NCI-H1105 treated with DMSO at 0.1 percent for 48 hours (cell line): ENCODE results near the gene TRIM63.

Source experiments
- DNase-seq: peaks from one replicate; lab custom pipeline; 2025; lab: John Stamatoyannopoulos, UW

TRIM63 gene

DNA sequence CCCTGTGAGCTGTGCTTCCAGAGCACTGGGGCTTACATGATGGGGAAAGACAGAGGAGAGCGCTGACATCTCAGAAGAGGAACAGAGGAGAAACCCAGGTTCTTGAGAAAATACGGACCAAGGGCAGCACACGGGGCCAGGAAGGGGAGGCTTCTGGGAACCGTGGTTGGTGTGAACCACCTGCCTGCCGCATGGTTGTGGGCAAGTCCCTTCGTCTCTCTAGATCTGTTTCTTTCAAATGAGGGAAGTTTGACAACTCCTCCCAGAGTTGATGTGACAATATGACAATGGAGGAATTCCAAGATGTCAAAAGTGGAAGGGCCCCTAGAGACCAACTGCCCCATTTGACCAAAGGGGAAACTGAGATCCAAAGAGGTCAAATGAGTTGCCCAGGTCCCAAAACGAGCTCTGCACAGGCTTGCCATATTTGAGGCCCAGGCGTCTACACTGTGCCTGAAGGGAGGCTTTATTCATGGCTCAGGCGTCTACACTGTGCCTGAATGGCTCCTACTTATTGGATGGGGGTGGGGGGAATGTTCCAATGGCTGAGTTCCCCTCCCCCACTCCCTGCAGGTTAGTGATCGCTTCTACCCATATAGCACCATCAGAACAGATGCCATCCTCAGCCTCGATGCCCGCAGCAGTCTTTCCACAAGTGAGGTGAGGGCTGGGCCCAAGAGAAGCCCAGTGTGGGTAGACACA lies 34.6 kb downstream of the TRIM63 start:
- no peak for DNase-seq

- no peak for DNase-seq
Measured at GRCh38 chr1:26031611-26032220, 35.7 kb downstream of the TRIM63 start.

DNA sequence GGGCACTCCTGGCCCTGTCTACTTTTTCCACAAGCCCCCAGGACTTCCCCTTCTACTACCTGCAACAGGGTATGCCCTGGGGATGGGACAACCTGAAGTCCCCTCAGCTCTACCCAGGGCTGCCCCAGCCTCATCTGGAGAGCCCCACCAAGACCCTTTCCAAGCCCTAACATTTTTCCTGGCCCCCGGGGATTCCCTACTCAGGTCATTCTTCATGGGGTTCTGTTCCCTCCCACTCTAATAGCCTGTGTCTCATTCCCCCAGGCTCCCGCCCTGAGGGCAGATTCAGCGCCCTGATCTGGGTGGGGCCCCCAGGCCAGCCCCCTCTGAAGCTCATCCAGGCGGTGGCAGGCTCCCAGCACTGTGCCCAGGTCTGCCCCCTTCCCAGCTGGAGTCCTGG lies 36.2 kb downstream of the TRIM63 start:
- no peak for DNase-seq

GRCh38 chr1:26029864-26030481 lies 37.5 kb downstream of the TRIM63 start:
- DNase-seq = no peak

DNA sequence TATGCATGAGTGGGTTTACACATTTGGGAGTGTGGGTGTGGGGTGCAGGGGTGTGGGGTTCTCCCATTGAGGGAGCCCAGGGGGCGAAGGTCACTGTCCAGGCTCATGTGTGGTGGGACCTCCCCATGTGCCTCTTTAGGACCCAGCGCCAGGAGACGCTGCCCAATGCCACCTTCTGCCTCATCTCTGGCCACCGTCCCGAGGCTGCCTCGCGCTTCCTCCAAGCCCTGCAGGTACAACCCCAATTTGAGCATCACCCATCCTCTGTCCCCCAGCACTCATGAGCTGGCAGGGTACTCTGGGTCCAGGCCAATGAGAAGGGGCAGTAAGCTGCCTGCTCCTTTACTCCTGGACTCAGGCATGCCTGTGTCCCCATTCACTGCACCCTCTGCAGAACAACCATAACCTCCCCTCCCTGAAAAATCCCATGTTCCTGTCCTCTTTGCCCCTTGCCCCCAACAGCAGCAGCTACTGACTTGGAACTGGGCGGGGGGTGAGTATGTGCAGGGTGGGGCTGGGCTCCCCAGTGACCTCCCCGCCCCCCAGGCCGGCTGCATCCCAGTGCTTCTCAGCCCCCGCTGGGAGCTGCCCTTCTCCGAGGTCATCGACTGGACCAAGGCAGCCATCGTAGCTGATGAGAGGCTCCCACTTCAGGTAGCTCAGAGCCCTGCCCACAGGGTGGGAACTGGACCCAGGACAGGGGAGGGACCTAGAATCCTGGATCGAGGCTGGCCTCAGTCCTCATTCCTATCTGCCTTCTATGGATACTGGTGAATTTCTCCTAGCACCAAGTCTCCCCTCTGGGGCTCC lies 38.2 kb downstream of the TRIM63 start:
- no peak for DNase-seq

GRCh38 chr1:26028490-26028980 lies 38.9 kb downstream of the TRIM63 start:
- no peak for DNase-seq

DNA sequence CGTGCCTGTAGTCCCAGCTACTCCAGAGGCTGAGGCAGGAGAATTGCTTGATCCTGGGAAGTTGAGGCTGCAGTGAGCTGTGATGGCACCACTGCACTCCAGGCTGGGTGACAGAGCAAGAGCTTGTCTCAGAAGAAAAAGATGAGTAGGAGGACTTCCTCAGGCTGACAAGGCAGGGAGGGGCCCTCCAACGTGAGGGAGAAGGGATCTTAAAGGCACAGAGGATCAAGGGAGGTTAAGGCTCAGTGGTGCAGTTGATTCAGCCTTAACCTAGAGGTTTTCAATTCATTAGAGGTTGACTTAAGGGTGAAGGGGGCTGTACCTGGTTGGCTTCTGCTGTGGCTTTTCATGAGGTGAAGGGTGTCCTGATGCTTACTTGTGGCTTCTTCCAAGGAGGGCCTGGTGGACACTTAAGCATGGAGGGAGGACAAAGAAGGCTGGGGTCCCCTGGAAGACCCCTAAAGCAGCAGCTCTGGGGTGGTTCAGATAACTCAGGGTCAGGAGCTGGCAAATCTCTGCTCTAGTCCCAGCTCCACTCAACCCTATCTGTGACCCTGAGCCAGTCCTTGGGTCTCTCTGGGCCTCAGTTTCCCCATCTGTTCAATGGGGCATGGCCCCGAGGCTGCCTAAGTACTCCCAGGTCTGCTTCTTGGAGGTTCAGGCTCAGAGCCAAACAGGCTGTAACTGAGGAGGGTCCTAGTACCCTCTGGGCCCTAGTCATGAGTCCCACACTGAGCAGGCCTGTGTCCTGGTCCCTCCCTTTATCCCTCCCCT lies 39.5 kb downstream of the TRIM63 start:
- peak; percentile 27 for DNase-seq

DNA sequence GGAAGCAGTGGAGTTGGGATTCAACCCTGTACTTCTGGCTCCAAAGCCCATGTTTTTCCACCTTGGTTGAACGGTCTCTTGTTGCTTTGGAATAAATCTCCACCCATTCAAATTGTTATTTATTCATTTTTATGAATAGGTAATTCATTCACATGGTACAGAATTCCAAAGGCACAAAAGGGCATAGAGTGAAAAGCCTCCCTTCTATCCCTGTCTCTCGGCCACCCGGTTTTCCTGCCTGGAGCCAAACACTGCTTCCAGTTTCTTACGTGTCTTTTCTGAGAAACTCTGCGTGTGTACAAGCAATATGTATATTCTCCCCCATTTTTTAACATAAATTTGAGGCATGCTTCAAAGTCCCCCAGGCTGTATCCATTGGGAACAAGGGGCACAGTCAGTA lies 41.9 kb downstream of the TRIM63 start:
- DNase-seq = no peak

DNA sequence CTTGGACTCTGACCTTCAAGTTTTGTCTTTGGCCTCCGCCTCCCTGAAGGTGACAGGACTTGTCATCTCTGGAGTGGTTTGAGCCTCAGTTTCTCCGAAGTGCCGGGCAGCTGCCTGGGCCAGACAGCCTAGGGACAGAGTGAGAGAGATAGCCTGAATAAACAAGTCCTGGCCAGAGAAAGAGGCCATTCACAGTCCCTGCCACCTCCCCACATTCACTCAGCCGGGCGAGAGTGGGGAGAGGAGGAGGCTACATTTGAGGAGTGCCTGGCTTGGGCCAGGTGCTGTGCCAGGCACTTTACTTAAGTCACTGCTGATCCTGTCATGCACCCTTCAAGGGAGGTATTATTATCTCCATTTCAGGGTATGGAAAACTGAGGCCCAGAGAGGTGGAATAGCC lies 42.4 kb downstream of the TRIM63 start:
- no peak for DNase-seq

DNA sequence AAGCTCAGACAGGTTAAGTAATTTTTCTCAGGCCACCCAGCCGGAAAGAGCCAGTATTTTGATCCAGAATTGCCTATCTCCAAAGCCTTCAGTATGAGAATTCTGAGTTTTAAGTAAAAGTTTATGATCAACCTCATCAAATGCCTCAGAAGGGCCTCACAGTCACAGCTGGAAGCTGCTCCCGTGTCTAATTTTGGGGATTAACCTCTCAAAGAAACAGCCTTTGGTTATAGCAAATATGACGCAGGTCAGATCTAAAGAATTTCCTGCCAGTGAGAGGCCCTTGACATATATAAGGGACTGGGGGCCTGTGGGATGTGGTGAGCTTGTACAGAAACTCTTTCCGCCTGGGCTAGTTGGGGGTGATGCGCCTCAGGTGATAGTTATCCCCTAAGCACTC lies 43.6 kb downstream of the TRIM63 start:
- DNase-seq = no peak

DNA sequence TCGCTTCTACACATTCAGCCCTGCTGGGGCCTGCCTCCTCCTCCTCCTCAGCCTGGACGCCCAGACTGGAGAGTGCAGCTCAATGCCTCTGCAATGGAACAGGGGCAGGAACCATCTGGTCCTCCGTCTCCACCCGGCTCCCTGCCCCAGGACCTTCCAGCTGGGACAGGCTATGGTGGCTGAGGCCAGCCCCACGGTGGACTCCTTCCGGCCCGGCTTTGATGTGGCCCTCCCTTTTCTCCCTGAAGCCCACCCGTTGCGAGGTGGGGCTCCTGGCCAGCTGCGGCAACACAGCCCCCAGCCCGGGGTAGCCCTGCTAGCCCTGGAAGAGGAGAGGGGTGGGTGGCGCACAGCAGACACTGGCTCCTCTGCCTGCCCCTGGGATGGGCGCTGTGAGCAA lies 44.4 kb downstream of the TRIM63 start:
- no peak for DNase-seq

- DNase-seq = no peak
Measured at GRCh38 chr1:26022404-26022779, 45.0 kb downstream of the TRIM63 start.

DNA sequence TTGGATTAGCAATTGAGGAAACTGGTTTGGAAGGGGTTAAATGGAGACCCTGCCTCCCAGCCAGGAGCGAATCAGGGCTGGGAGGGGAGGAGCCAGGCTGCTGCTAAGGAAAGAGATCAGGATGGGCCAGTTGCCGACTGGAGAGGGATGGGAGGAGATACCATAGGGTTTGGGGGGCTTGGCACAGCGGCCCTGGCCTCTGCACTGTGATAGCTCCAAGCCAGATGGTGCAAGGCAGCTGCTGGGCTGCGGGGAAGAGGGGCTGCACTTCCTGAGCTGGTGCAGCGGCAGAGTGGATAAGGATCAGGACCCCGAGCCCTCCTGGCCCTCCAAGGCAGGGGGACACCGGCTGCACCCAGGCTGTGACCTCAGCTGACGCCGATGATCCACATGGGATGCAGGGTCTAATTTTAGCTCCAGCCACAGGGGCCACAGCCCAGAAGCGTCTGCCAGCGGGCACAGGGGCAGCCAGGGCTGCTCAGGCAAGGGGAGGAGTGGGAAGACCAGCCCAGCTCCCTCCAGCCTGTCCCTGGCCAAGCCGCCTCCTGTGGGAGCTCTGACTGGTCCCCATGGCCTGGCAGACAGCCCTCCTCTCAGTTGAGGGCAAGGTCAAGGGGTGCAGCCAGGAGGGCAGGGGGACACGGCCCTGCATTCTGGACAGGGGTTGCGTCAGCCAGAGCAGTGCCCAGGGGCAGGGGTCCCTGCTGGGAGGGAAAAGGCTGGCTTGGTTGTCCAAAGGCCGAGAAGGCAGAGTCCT lies 45.6 kb downstream of the TRIM63 start, which contains the start of gene EXTL1:
Gene EXTL1, plus strand, starts transcription at position 129 of the 757 bp plus-strand sequence. CDS start 872 bp downstream, outside the sequence.
- no peak for DNase-seq

- no peak for DNase-seq
Measured at GRCh38 chr1:26020941-26021646, 46.3 kb downstream of the TRIM63 start.

- no peak for DNase-seq
Measured at GRCh38 chr1:26020330-26020768, 47.1 kb downstream of the TRIM63 start.

- DNase-seq = no peak
Measured at GRCh38 chr1:26019641-26020315, 47.7 kb downstream of the TRIM63 start.

DNA sequence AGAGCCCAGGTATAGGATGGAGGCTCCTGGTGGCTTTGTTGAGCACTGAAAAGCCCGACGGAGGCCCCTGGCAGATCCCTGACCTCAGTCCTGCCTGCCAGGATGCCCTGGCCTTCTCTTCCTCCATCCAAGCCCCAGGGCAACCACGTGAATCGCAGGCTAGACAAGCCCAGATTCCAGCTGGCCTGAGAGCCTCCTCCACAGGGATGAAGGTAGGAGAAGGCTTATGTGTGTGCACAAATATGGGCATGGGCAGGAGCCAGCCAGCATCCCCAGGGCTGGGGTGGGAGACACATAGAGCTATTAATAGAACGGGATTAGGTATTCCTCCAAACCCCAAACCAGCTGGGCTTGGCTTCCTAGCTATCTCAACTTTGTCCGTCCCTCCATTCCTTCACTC lies 49.8 kb downstream of the TRIM63 start:
- no peak for DNase-seq

DNA sequence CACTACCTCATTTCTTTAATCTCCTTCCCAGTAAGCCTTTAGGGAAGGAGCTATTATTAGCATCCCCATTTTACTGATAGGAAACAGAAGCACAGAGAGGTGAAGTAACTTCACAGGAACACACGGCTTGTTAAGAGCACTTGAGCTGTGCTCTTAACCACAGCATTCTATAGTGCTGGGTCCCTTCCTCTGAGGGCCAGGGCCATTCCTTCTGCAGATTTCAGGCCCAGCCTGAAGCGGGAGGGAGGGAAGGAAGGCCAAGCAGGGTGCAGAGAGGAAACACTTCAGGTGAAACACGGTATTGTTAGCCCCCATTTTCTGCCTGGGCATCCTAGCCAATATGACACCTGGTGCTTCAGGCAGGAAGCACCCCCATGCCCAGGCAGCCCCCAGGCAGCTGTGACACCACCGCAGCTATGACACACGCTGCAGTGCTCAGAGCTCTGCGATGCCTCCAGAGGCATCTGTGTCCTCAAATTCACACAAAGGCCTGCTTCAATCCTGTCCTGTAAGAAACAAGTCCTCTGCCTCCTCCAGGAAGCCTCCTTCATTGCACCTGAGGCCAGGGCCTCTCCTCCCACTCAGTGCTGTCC lies 50.4 kb downstream of the TRIM63 start:
- no peak for DNase-seq

- no peak for DNase-seq
Measured at GRCh38 chr1:26016258-26016952, 51.0 kb downstream of the TRIM63 start.
